K562 (cell line): ENCODE results near the gene STK24.

Experiments used
- ATF4 ChIP-seq: fragments of 450-650 bp; formaldehyde crosslinking; IDR thresholded peaks from 2 replicates; pipeline ENCODE4 v1.4.0; 2022; ENCODE audit warnings: mild to moderate bottlenecking, moderate library complexity
- BRCA1 ChIP-seq, 2 experiments: fragments of 450-650 bp in 1 of 2; sonication (generic) in 1 of 2; formaldehyde crosslinking in 1 of 2; IDR thresholded peaks; 2 replicates each; pipeline versions ENCODE4 v1.5.0 to v1.6.1; 2017 to 2020; ENCODE audit warnings: mild to moderate bottlenecking in 1 of 2, missing genetic modification reagents in 1 of 2
- CBX2 ChIP-seq: fragments of 200-600 bp; sonication (generic); IDR thresholded peaks from one replicate; pipeline ENCODE4 v1.6.1; 2012; ENCODE audit warnings: mild to moderate bottlenecking, low read length, inconsistent platforms; ENCODE audit not compliant: insufficient read depth, poor library complexity, severe bottlenecking
- CEBPB ChIP-seq: fragments of 450-650 bp; IDR thresholded peaks from 2 replicates; pipeline ENCODE4 v1.6.1; 2016; ENCODE audit warnings: missing genetic modification characterization, missing compliant biosample characterization
- CTCF ChIP-seq, 3 experiments: IDR thresholded peaks in 2 of 3; conservative IDR thresholded peaks in 1 of 3; 2 replicates each; pipeline ENCODE4 v1.5.1; 2011 to 2012; ENCODE audit warnings: low read length in 3 of 3, mild to moderate bottlenecking in 3 of 3, control low read depth in 2 of 3, improper control_type of control experiment in 1 of 3, inconsistent platforms in 1 of 3, low read depth in 1 of 3, mixed read lengths in 1 of 3, moderate library complexity in 1 of 3; ENCODE audit not compliant: insufficient read depth in 2 of 3
- GATA2 ChIP-seq: sonication (generic); formaldehyde crosslinking; IDR thresholded peaks from 2 replicates; pipeline ENCODE4 v1.4.0; 2020; ENCODE audit warnings: mild to moderate bottlenecking, missing genetic modification reagents
- MAFK ChIP-seq: IDR thresholded peaks from 2 replicates; pipeline ENCODE4 v1.6.1; 2011; ENCODE audit warnings: low read length, improper control_type of control experiment
- MTA3 ChIP-seq: fragments of 450-650 bp; formaldehyde crosslinking; IDR thresholded peaks from 2 replicates; pipeline ENCODE4 v1.6.1; 2017; ENCODE audit warnings: mild to moderate bottlenecking, borderline replicate concordance
- NFATC3 ChIP-seq: fragments of 450-650 bp; IDR thresholded peaks from 2 replicates; pipeline ENCODE4 v1.6.1; 2017; ENCODE audit warnings: mild to moderate bottlenecking
- SIN3A ChIP-seq, 2 experiments: fragments of 150-350 bp in 1 of 2; IDR thresholded peaks; 2 replicates each; pipeline ENCODE4 v1.6.1; 2011 to 2016; ENCODE audit warnings: borderline replicate concordance in 2 of 2, low read depth in 2 of 2, low read length in 2 of 2, mild to moderate bottlenecking in 2 of 2, moderate library complexity in 2 of 2; ENCODE audit not compliant: control insufficient read depth in 1 of 2
- YY1 ChIP-seq, 3 experiments: IDR thresholded peaks; 2 replicates each; pipeline ENCODE4 v1.6.1; 2011; ENCODE audit warnings: low read length in 2 of 3, mild to moderate bottlenecking in 2 of 3, moderate library complexity in 2 of 3, borderline replicate concordance in 1 of 3, control low read depth in 1 of 3, low read depth in 1 of 3; ENCODE audit not compliant: insufficient read depth in 3 of 3, insufficient replicate concordance in 2 of 3, control insufficient read depth in 1 of 3, insufficient read length in 1 of 3; ENCODE audit errors: extremely low read depth in 1 of 3
- ZNF121 ChIP-seq: sonication (generic); formaldehyde crosslinking; conservative IDR thresholded peaks from 2 replicates; pipeline ENCODE4 v1.8.0; 2022; ENCODE audit warnings: missing genetic modification reagents
- ZNF407 ChIP-seq: fragments of 450-650 bp; IDR thresholded peaks from 2 replicates; pipeline ENCODE4 v1.6.1; 2016; ENCODE audit warnings: low read depth
- TF ChIP-seq, protein P1 (sequence below), 2 experiments: fragments of 450-650 bp in 1 of 2; sonication (generic) in 1 of 2; formaldehyde crosslinking in 1 of 2; IDR thresholded peaks in 1 of 2; conservative IDR thresholded peaks in 1 of 2; 2 replicates each; pipeline versions ENCODE4 v1.6.1 to v1.8.1; 2016 to 2023; ENCODE audit warnings: mild to moderate bottlenecking in 2 of 2, moderate library complexity in 2 of 2, inconsistent platforms in 1 of 2, missing genetic modification reagents in 1 of 2

DNA sequence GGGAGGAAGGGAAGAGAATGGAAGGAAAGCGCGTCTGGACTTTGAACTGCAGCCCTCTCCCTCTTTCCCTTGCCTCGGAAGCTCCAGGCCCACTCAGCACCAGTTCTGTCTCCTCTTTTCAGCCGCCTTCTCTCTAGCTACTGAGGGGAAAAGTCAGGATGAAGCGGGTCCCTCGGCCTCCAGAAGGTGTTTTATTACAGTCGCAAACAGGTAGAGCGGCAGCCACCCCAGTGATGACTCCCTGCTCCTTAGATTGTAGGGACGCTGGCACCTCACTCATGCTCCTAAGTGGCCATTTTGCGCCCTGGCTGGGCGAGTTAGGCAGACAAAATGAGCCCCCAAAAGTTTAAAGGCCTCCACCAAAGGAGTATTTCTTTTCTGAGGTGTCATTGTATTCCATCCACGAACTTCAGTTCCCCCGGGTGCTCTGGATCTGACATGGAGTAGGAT lies 954 bp upstream of the STK24 start:
- TF ChIP-seq MTA3 (no peak), MAFK (no peak), ZNF121 (no peak), ZNF407 (no peak), CTCF (IDR thresholded peaks at IDR 0.05 in 2 of 3, conservative IDR thresholded peaks at IDR 0.05 in 1 of 3; ENCODE audit: insufficient read depth in 2 of 3, low read depth in 1 of 3, low read length in 3 of 3) (no peak), CBX2 (no peak), ATF4 (CRISPR knock-in tag) (no peak), SIN3A (IDR thresholded peaks at IDR 0.05; ENCODE audit: borderline replicate concordance in 2 of 2, control insufficient read depth in 1 of 2, low read depth in 2 of 2, low read length in 2 of 2) (no peak), YY1 (IDR thresholded peaks at IDR 0.05; ENCODE audit: borderline replicate concordance in 1 of 3, control insufficient read depth in 1 of 3, extremely low read depth in 1 of 3, insufficient read depth in 3 of 3, insufficient read length in 1 of 3, insufficient replicate concordance in 2 of 3, low read depth in 1 of 3, low read length in 2 of 3) (peak in 1 of 3 experiments; percentile 58), GATA2 (no peak), CEBPB (no peak), BRCA1 (IDR thresholded peaks at IDR 0.05) (no peak), BRCA1 (CRISPR knock-in tag; IDR thresholded peaks at IDR 0.05) (no peak), NFATC3 (no peak)
- TF ChIP-seq, protein P1, sequence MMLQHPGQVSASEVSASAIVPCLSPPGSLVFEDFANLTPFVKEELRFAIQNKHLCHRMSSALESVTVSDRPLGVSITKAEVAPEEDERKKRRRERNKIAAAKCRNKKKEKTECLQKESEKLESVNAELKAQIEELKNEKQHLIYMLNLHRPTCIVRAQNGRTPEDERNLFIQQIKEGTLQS (IDR thresholded peaks at IDR 0.05), result no peak
- TF ChIP-seq, protein P1 (CRISPR knock-in tag; conservative IDR thresholded peaks at IDR 0.05), result no peak
